AG09309 (cell line): ENCODE results near the gene RNF123.

Experiments used
- DNase-seq: peaks from one replicate; pipeline ENCODE4 v3.0.0-alpha.2; 2010; ENCODE audit warnings: low read depth
- H3K4me3 ChIP-seq: 2 replicates; pipeline ENCODE4 v1.5.1; 2011; ENCODE audit warnings: mild to moderate bottlenecking, low read depth, low read length, moderate library complexity; ENCODE audit not compliant: control insufficient read depth
- CTCF ChIP-seq: IDR thresholded peaks from 2 replicates; pipeline ENCODE4 v1.5.1; 2011; ENCODE audit warnings: mild to moderate bottlenecking, low read depth, low read length, inconsistent platforms; ENCODE audit not compliant: insufficient read depth, control insufficient read depth; ENCODE audit errors: missing control alignments

Gene RNF123

GRCh38 chr3:49657208-49657915 lies 32.0 kb upstream of the RNF123 start:
- H3K4me3 ChIP-seq: no peak overlapping the region
- no peak for TF ChIP-seq CTCF

GRCh38 chr3:49658711-49659110 lies 30.6 kb upstream of the RNF123 start:
- no peak for TF ChIP-seq CTCF
- no peak overlapping the region for H3K4me3 ChIP-seq
- no peak for DNase-seq

More at GRCh38 chr3:49657208-49657915, 32.0 kb upstream of the RNF123 start:
- no peak for DNase-seq

- no peak for TF ChIP-seq CTCF
- H3K4me3 ChIP-seq: no peak overlapping the region
- no peak for DNase-seq
Measured at GRCh38 chr3:49659756-49660155, 29.6 kb upstream of the RNF123 start.

- H3K4me3 ChIP-seq: no peak overlapping the region
- TF ChIP-seq CTCF: no peak
- DNase-seq: no peak
Measured at GRCh38 chr3:49661281-49661680, 28.1 kb upstream of the RNF123 start.

- no peak for TF ChIP-seq CTCF
- DNase-seq: no peak
- no peak overlapping the region for H3K4me3 ChIP-seq
Measured at GRCh38 chr3:49662021-49662420, 27.3 kb upstream of the RNF123 start.

GRCh38 chr3:49662720-49663413 lies 26.5 kb upstream of the RNF123 start:
- no peak for TF ChIP-seq CTCF

GRCh38 chr3:49663831-49664230 lies 25.5 kb upstream of the RNF123 start:
- DNase-seq: no peak
- no peak for TF ChIP-seq CTCF
- H3K4me3 ChIP-seq: no peak overlapping the region

More at GRCh38 chr3:49662720-49663413, 26.5 kb upstream of the RNF123 start:
- DNase-seq: no peak
- no peak overlapping the region for H3K4me3 ChIP-seq
